NB4 (cell line): Measurements from ENCODE around the gene CMTM1.

Experiments used
- DNase-seq: peaks from one replicate; pipeline ENCODE4 v3.0.0; 2010; ENCODE audit warnings: low read depth
- H3K4me3 ChIP-seq: one replicate; pipeline ENCODE4 v1.5.1; 2011; ENCODE audit warnings: mild to moderate bottlenecking, low read depth, low read length, moderate library complexity
- MYC ChIP-seq: IDR thresholded peaks from 2 replicates; pipeline ENCODE4 v1.6.1; 2011; ENCODE audit warnings: low read depth, low read length
- POLR2A ChIP-seq: IDR thresholded peaks from 2 replicates; pipeline ENCODE4 v1.6.1; 2011; ENCODE audit warnings: mild to moderate bottlenecking; ENCODE audit not compliant: insufficient read length; ENCODE audit errors: extremely low read depth
- TF ChIP-seq, protein P1 (sequence below): IDR thresholded peaks from one replicate; pipeline ENCODE4 v1.5.1; 2012; ENCODE audit warnings: low read depth, low read length
- TF ChIP-seq, protein P2 (sequence below): IDR thresholded peaks from 2 replicates; pipeline ENCODE4 v1.6.1; 2011; ENCODE audit warnings: low read depth, low read length

Gene CMTM1

GRCh38 chr16:66537236-66537635 lies 29.0 kb upstream of the CMTM1 start:
- TF ChIP-seq, protein P1, sequence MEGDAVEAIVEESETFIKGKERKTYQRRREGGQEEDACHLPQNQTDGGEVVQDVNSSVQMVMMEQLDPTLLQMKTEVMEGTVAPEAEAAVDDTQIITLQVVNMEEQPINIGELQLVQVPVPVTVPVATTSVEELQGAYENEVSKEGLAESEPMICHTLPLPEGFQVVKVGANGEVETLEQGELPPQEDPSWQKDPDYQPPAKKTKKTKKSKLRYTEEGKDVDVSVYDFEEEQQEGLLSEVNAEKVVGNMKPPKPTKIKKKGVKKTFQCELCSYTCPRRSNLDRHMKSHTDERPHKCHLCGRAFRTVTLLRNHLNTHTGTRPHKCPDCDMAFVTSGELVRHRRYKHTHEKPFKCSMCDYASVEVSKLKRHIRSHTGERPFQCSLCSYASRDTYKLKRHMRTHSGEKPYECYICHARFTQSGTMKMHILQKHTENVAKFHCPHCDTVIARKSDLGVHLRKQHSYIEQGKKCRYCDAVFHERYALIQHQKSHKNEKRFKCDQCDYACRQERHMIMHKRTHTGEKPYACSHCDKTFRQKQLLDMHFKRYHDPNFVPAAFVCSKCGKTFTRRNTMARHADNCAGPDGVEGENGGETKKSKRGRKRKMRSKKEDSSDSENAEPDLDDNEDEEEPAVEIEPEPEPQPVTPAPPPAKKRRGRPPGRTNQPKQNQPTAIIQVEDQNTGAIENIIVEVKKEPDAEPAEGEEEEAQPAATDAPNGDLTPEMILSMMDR: no peak
- TF ChIP-seq POLR2A (no peak), MYC (no peak)
- TF ChIP-seq, protein P2, sequence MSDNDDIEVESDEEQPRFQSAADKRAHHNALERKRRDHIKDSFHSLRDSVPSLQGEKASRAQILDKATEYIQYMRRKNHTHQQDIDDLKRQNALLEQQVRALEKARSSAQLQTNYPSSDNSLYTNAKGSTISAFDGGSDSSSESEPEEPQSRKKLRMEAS: no peak
- H3K4me3 ChIP-seq: no peak overlapping the region
- DNase-seq: no peak

GRCh38 chr16:66538910-66539309 lies 27.3 kb upstream of the CMTM1 start:
- no peak for DNase-seq
- H3K4me3 ChIP-seq: no peak overlapping the region
- TF ChIP-seq, protein P1: no peak
- TF ChIP-seq, protein P2: no peak
- TF ChIP-seq MYC (no peak), POLR2A (no peak)

GRCh38 chr16:66539623-66540469 lies 26.4 kb upstream of the CMTM1 start:
- H3K4me3 ChIP-seq: no peak overlapping the region
- TF ChIP-seq, protein P2: no peak
- TF ChIP-seq, protein P1: no peak
- TF ChIP-seq POLR2A (no peak), MYC (no peak)
- no peak for DNase-seq

GRCh38 chr16:66541388-66542355 lies 24.6 kb upstream of the CMTM1 start:
- no peak for TF ChIP-seq MYC
- TF ChIP-seq, protein P2: no peak
- TF ChIP-seq, protein P1: no peak
- H3K4me3 ChIP-seq: no peak overlapping the region
- DNase-seq: no peak

- TF ChIP-seq, protein P2: no peak
- TF ChIP-seq MYC (no peak), POLR2A (no peak)
- TF ChIP-seq, protein P1: no peak
- no peak overlapping the region for H3K4me3 ChIP-seq
- no peak for DNase-seq
Observed at GRCh38 chr16:66542396-66542795, 23.8 kb upstream of the CMTM1 start.
